ENCODE measurements around the gene SPINDOC. TPM values are rescaled to one million over a fixed set of nuclear protein-coding genes. Genes with fewer than 3 reads are reported as not detected.

The SPINDOC gene
- total RNA-seq, 1 donor from 2014 or later = 48.3 TPM

Other genes starting within 250 kb of the SPINDOC start
- gene PLAAT3, start 199.0 kb upstream of the SPINDOC start, total RNA-seq = 11.5 and 15.5 TPM in 2 replicates
- 45.2 and 47.9 TPM in 2 replicates for gene ATL3, start 142.1 kb upstream of the SPINDOC start, total RNA-seq
- gene RTN3, start 132.0 kb upstream of the SPINDOC start, total RNA-seq = 99.5 and 106 TPM in 2 replicates
- gene ZFTA, start 44.7 kb upstream of the SPINDOC start, total RNA-seq = 29.0 and 31.2 TPM in 2 replicates
- gene MARK2, start 25.7 kb downstream of the SPINDOC start, total RNA-seq = 37.2 and 38.1 TPM in 2 replicates
- 18.8 and 20.3 TPM in 2 replicates for gene RCOR2, start 103.7 kb downstream of the SPINDOC start, total RNA-seq
- gene NAA40, start 125.5 kb downstream of the SPINDOC start, total RNA-seq = 21.2 and 23.2 TPM in 2 replicates
- gene COX8A, start 161.2 kb downstream of the SPINDOC start, total RNA-seq = 274 and 289 TPM in 2 replicates
- gene OTUB1, start 173.0 kb downstream of the SPINDOC start, total RNA-seq = 77.9 and 78.5 TPM in 2 replicates
- gene FLRT1, start 222.5 kb downstream of the SPINDOC start, total RNA-seq = 0.20 and 0.41 TPM in 2 replicates